GM18520 (cell line): ENCODE measurements around the gene RNPEPL1.
A peak's percentile ranks its signal among the peaks of the same experiment; 100 is the strongest.
"Not testable (repeated sequence)": the region's sequence is repeated elsewhere in the genome, so short reads cannot be mapped to it uniquely, and the experiment has no call there.

Experiments
- ATAC-seq: cut with Tn5 transposase; IDR thresholded peaks from one replicate; pipeline ENCODE4 v1.9.1; 2021; ENCODE audit not compliant: unreplicated experiment

RNPEPL1 gene

GRCh38 chr2:240538031-240538780 is 30.1 kb upstream of the RNPEPL1 start:
- no peak for ATAC-seq

GRCh38 chr2:240539101-240539500 is 29.2 kb upstream of the RNPEPL1 start:
- ATAC-seq: not testable (repeated sequence)

GRCh38 chr2:240539906-240540305 is 28.4 kb upstream of the RNPEPL1 start:
- ATAC-seq: no peak

- no peak for ATAC-seq
Measured at GRCh38 chr2:240551288-240551687, 17.0 kb upstream of the RNPEPL1 start.

- ATAC-seq: no peak
Measured at GRCh38 chr2:240551811-240552210, 16.5 kb upstream of the RNPEPL1 start.

GRCh38 chr2:240553956-240554480 is 14.3 kb upstream of the RNPEPL1 start:
- no peak for ATAC-seq

- no peak for ATAC-seq
Measured at GRCh38 chr2:240554767-240555493, 13.4 kb upstream of the RNPEPL1 start.

GRCh38 chr2:240555541-240556250 is 12.6 kb upstream of the RNPEPL1 start:
- no peak for ATAC-seq

GRCh38 chr2:240556553-240557100 is 11.7 kb upstream of the RNPEPL1 start:
- no peak for ATAC-seq

- no peak for ATAC-seq
Measured at GRCh38 chr2:240557101-240557751, 11.1 kb upstream of the RNPEPL1 start.

GRCh38 chr2:240557808-240558207 is 10.5 kb upstream of the RNPEPL1 start, which contains the start of gene ANKMY1:
Gene ANKMY1 (minus strand): TSS chr2:240557988. CDS start chr2:240557335, 653 bp downstream.
- no peak for ATAC-seq

- ATAC-seq: no peak
Measured at GRCh38 chr2:240558236-240558761, 10.0 kb upstream of the RNPEPL1 start.

GRCh38 chr2:240559286-240559685 is 9.0 kb upstream of the RNPEPL1 start:
- no peak for ATAC-seq

- peak; percentile 43 for ATAC-seq
Measured at GRCh38 chr2:240560084-240560479, 8.2 kb upstream of the RNPEPL1 start, which contains the start of gene DUSP28. Gene DUSP28 (plus strand): TSS chr2:240560357. CDS start chr2:240560685, 328 bp downstream.

- ATAC-seq: peak; percentile 35
Measured at GRCh38 chr2:240560480-240561324, 7.6 kb upstream of the RNPEPL1 start.

GRCh38 chr2:240561325-240561971 is 6.8 kb upstream of the RNPEPL1 start:
- peak; percentile 1 for ATAC-seq

- not testable (repeated sequence) for ATAC-seq
Measured at GRCh38 chr2:240563231-240563630, 5.1 kb upstream of the RNPEPL1 start.

- ATAC-seq: no peak
Measured at GRCh38 chr2:240563951-240564560, 4.2 kb upstream of the RNPEPL1 start.
